ENCODE measurements around the gene PSMD6. TPM values are rescaled to one million over a fixed set of nuclear protein-coding genes. Genes with fewer than 3 reads are reported as not detected.

The PSMD6 gene
- 67.1 and 72.8 TPM in 2 replicates for total RNA-seq (ENCODE audit: low replicate concordance)

DNA sequence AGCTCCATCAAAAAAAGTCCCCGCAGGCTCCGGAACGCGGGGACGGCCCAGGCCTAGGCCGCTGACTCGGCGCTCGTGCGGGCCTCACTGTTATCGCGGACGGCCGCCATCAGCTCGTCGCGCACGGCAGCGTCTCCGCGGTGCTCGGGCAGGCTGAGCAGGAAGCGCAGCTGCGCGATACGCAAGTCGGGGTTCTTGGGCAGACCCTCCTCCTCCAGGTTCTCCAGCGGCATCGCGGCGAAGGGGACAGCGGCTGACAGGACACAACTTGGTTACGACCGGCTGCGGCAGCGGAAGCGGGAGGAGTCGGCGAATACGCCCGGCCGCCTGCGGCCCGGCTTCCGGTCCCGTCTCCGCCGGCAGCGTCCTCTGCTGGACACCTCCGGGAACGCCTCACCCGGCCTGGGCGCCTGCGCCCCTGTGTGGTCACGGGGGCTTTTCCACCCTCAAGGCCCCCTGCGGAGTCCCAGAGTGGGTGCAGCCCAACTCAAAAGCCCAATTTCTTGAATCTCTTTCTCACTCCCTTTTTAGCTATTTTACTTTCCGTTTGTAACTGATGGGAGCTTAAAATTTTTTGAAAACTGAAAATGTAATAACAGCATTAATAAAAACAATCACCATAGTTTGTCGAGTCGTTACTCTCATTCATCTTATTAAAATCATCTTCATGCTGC, at the start of gene PSMD6:
Gene PSMD6, minus strand, starts transcription at position 308 of the 674 bp plus-strand sequence. Its CDS starts 75 bp downstream, at position 233.
- H3K4me3 ChIP-seq (ENCODE audit: low read depth, low read length), result peak within 1 kb of the TSS; percentile 95
- TF ChIP-seq, protein P1, sequence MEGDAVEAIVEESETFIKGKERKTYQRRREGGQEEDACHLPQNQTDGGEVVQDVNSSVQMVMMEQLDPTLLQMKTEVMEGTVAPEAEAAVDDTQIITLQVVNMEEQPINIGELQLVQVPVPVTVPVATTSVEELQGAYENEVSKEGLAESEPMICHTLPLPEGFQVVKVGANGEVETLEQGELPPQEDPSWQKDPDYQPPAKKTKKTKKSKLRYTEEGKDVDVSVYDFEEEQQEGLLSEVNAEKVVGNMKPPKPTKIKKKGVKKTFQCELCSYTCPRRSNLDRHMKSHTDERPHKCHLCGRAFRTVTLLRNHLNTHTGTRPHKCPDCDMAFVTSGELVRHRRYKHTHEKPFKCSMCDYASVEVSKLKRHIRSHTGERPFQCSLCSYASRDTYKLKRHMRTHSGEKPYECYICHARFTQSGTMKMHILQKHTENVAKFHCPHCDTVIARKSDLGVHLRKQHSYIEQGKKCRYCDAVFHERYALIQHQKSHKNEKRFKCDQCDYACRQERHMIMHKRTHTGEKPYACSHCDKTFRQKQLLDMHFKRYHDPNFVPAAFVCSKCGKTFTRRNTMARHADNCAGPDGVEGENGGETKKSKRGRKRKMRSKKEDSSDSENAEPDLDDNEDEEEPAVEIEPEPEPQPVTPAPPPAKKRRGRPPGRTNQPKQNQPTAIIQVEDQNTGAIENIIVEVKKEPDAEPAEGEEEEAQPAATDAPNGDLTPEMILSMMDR (IDR thresholded peaks at IDR 0.05; ENCODE audit: insufficient read depth, low read length), result peak; percentile 99
- peak; percentile 78 for DNase-seq (ENCODE audit: low read depth)

DNA sequence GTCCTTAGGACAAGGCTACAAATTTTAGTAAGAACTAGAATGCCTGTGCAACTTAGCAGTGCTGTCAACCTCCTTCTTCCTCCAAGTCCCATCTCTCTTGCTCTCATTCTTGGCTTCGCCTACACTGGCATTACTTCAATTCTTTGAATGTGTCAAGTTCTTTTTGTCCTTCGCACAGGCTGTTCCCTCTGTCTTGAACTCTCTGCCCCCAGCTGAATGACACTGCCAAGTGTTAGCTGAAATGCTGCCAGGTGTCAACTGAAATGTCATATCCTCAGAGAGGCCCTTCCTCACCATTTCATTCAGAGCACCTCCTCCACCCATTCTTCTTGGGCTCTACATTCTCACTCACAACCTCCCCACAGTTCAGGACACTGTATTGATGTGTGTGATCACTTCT, 48.8 kb upstream of the PSMD6 start:
- DNase-seq (ENCODE audit: low read depth), result no peak
- TF ChIP-seq, protein P1 (IDR thresholded peaks at IDR 0.05; ENCODE audit: insufficient read depth, low read length), result no peak
- H3K4me3 ChIP-seq (ENCODE audit: low read depth, low read length), result no peak overlapping the region

DNA sequence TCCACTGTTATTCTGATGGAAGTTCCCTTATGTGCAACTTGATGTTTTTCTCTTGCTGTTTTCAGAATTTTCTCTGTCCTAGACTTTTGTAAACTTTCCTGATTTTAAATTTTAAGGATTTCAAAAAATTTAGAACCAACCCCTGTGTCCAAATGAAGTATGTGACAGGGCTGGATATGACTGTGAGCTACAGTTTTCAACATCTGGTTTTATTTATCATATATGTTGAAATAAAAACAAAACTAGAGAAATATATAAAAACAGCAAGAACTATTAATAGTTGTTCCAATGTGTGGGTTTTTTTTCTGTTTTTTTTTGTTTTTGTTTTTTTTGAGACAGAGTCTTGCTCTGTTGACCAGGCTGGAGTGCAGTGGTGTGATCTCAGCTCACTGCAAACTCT, 47.4 kb upstream of the PSMD6 start:
- TF ChIP-seq, protein P1 (IDR thresholded peaks at IDR 0.05; ENCODE audit: insufficient read depth, low read length), result no peak
- DNase-seq (ENCODE audit: low read depth), result no peak
- no peak overlapping the region for H3K4me3 ChIP-seq (ENCODE audit: low read depth, low read length)

DNA sequence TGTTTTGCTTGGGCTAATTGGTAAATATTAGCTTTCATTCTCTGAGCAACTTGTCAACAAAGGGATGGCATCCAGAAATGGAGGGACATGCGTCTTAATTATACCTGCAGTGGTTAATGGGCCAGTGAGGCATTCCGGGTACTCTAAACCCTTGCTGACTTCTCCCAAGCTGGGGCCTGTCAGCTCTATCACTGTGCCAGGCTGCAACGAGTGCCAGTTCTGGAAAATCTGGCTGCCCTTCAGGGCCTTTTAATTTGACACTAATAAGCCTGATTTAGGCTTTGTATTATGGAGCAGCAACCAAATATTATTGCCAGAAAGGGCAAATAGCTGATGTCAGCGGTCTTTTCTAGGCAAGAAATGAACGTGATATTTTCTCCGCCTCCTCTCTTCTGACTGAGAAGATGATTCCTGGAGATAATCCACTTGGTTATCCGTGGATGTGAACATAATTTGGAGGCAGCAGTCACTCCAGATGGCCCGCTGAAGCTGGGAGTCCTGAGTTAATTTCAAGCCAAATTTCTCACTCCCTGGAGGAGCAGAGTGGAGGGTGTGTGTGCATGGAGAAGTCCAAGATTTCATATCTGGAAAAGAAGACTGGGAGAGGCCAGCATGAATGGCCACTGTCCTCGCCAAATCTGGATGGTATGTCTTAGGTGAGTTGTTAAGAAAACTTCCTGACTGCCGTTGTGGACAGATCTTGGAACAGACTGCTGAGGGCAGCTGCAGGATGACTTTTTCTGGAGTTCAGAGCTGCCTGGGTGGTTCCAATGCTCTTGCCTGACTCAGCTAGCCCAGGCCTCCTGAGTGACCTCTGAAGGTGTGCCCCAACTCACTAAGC, 44.4 kb upstream of the PSMD6 start:
- H3K4me3 ChIP-seq (ENCODE audit: low read depth, low read length), result no peak overlapping the region
- TF ChIP-seq, protein P1 (IDR thresholded peaks at IDR 0.05; ENCODE audit: insufficient read depth, low read length), result no peak
- DNase-seq (ENCODE audit: low read depth), result peak; percentile 63

DNA sequence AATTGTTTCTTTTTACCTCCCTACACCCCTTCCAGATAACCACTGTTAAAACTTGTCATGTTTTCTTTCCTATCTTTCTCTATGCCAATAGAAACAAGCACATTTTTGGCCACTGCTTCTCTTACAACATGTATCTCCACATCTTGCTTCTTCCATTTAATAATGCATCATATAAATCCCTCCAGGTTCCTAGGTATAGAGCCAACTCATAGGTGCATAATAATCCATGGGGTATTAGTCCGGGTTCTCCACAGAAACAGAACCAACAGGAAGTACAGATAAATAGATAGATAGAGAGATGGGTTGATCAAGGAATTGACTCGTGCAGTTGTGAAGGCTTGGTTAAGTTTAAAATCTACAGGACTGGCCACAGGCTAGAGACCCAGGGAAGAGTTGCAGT, 41.5 kb upstream of the PSMD6 start:
- no peak overlapping the region for H3K4me3 ChIP-seq (ENCODE audit: low read depth, low read length)

DNA sequence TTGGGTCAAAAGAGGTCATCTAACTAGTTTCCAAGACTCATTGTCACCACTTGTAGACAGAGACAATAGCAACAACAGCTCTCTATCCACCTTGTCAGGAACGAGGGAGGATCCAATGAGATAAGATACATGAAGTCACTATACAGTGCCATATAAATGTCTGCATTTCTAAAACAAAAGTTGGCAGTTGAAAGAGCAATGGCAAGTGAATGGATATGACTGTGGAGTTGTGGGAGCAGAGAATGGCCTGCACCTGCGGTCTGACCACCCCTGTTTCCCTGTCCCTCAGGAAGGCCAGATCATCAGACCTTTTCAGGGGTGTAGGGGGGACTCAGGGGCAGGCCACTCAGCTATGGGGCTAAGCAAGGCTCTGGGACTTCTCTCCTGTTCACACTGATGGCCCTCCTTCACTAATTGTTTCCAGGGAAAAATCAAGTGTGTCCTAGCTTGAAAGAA, 40.7 kb upstream of the PSMD6 start:
- DNase-seq (ENCODE audit: low read depth), result no peak
- H3K4me3 ChIP-seq (ENCODE audit: low read depth, low read length), result no peak overlapping the region
- TF ChIP-seq, protein P1 (IDR thresholded peaks at IDR 0.05; ENCODE audit: insufficient read depth, low read length), result no peak

More for the DNA sequence above, 41.5 kb upstream of the PSMD6 start:
- TF ChIP-seq, protein P1 (IDR thresholded peaks at IDR 0.05; ENCODE audit: insufficient read depth, low read length), result no peak
- DNase-seq (ENCODE audit: low read depth), result no peak

Measured in fibroblast of the aortic adventitia (primary cell).